Measurements from ENCODE around the gene TSTD2.

DNA sequence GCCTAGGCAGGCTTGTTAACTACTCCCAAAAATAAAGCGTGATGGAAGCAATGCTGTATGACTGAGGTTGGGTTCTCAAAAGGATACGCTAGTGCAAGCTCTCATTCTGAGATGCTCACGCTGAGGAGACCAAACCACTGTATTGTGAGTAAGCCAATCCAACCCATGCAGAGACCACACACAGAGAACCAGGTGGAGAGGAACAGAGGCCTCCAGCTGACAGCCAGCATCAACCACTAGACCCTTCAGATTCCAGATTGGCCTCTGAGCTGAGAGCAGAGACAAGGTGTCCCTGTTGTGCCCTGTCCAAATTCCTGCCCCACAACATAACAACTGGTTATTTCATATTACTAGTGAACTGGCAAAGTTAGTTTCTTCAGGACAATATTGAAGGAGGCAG is 4.5 kb downstream of the TSTD2 start:
- TF ChIP-seq ZNF274 (IDR thresholded peaks at IDR 0.05; ENCODE audit: low read depth, low read length) (no peak), SUZ12 (IDR thresholded peaks at IDR 0.05; ENCODE audit: extremely low read depth, insufficient read depth, insufficient read length) (no peak)

Data from NT2/D1 (cell line).